Mononuclear cell (primary cell): ENCODE measurements around the gene RASD1. TPM values are rescaled to one million over a fixed set of nuclear protein-coding genes. Genes with fewer than 3 reads are reported as not detected.

ENCODE experiments used
- H3K27me3 ChIP-seq: 2 replicates; pipeline ENCODE4 v1.6.0; 2011; ENCODE audit warnings: low read length, control low read depth; ENCODE audit not compliant: insufficient read depth
- H3K4me1 ChIP-seq: 2 replicates; pipeline ENCODE4 v1.5.1; 2011; ENCODE audit warnings: mild to moderate bottlenecking, low read length, control low read depth; ENCODE audit not compliant: insufficient read depth
- H3K4me3 ChIP-seq: 2 replicates; pipeline ENCODE4 v1.5.1; 2011; ENCODE audit warnings: mild to moderate bottlenecking, low read length, moderate library complexity
- H3K9me3 ChIP-seq: 2 replicates; pipeline ENCODE4 v1.5.1; 2011; ENCODE audit warnings: low read depth, mild to moderate bottlenecking, control low read depth, low read length
- total RNA-seq: library from RNA; depleted of rRNA; stranded (reverse); fragments of >200 nt; gene quantifications from one replicate; pipeline ENCODE4 v1.2.3, GENCODE V29; 2012

Gene RASD1
- total RNA-seq, 1 donor, result 1.6 TPM

- Histone ChIP-seq H3K27me3 (no peaks in the 10 kb centered on the region), H3K9me3 (no peaks in the 10 kb centered on the region), H3K4me1 (no peaks in the 10 kb centered on the region), H3K4me3 (no peak overlapping the region)
Observed at GRCh38 chr17:17508646-17509591, 12.7 kb upstream of the RASD1 start.

- H3K4me3 ChIP-seq, result no peak overlapping the region
- H3K4me1 ChIP-seq, result no peaks in the 10 kb centered on the region
- no peaks in the 10 kb centered on the region for H3K9me3 ChIP-seq
- H3K27me3 ChIP-seq, result no peaks in the 10 kb centered on the region
Observed at GRCh38 chr17:17508019-17508535, 11.9 kb upstream of the RASD1 start.

- H3K9me3 ChIP-seq, result no peaks in the 10 kb centered on the region
- H3K27me3 ChIP-seq, result no peaks in the 10 kb centered on the region
- no peaks in the 10 kb centered on the region for H3K4me1 ChIP-seq
- H3K4me3 ChIP-seq, result no peak overlapping the region
Observed at GRCh38 chr17:17507465-17508011, 11.3 kb upstream of the RASD1 start.

- Histone ChIP-seq H3K4me1 (no peaks in the 10 kb centered on the region), H3K27me3 (no peaks in the 10 kb centered on the region), H3K4me3 (no peak overlapping the region), H3K9me3 (no peaks in the 10 kb centered on the region)
Observed at GRCh38 chr17:17506893-17507464, 10.8 kb upstream of the RASD1 start.

- Histone ChIP-seq H3K4me1 (no peaks in the 10 kb centered on the region), H3K27me3 (no peaks in the 10 kb centered on the region), H3K9me3 (no peaks in the 10 kb centered on the region), H3K4me3 (no peak overlapping the region)
Observed at GRCh38 chr17:17506181-17506741, 10.1 kb upstream of the RASD1 start.

GRCh38 chr17:17505610-17506171, 9.5 kb upstream of the RASD1 start:
- Histone ChIP-seq H3K9me3 (no peaks in the 10 kb centered on the region), H3K4me3 (no peak overlapping the region), H3K27me3 (no peaks in the 10 kb centered on the region), H3K4me1 (no peaks in the 10 kb centered on the region)

- Histone ChIP-seq H3K4me1 (no peaks in the 10 kb centered on the region), H3K9me3 (no peaks in the 10 kb centered on the region), H3K4me3 (no peak overlapping the region), H3K27me3 (no peaks in the 10 kb centered on the region)
Observed at GRCh38 chr17:17505151-17505550, 9.0 kb upstream of the RASD1 start.

- no peaks in the 10 kb centered on the region for H3K4me1 ChIP-seq
- H3K4me3 ChIP-seq, result no peak overlapping the region
- H3K27me3 ChIP-seq, result no peaks in the 10 kb centered on the region
- no peaks in the 10 kb centered on the region for H3K9me3 ChIP-seq
Observed at GRCh38 chr17:17504341-17505140, 8.3 kb upstream of the RASD1 start.

- no peak overlapping the region for H3K4me3 ChIP-seq
- no peaks in the 10 kb centered on the region for H3K4me1 ChIP-seq
- H3K27me3 ChIP-seq, result no peaks in the 10 kb centered on the region
- no peaks in the 10 kb centered on the region for H3K9me3 ChIP-seq
Observed at GRCh38 chr17:17503566-17504130, 7.5 kb upstream of the RASD1 start.

- Histone ChIP-seq H3K9me3 (no peaks in the 10 kb centered on the region), H3K4me3 (no peak overlapping the region), H3K27me3 (no peaks in the 10 kb centered on the region), H3K4me1 (no peaks in the 10 kb centered on the region)
Observed at GRCh38 chr17:17502741-17503565, 6.8 kb upstream of the RASD1 start.

- Histone ChIP-seq H3K4me1 (peaks cover 7% of the 10 kb centered on the region), H3K27me3 (peaks cover under 1% of the 10 kb centered on the region), H3K4me3 (no peak overlapping the region)
Observed at GRCh38 chr17:17500999-17501605, 4.9 kb upstream of the RASD1 start.

GRCh38 chr17:17499402-17500145, 3.4 kb upstream of the RASD1 start:
- H3K27me3 ChIP-seq, result peaks cover 11% of the 10 kb centered on the region
- no peaks in the 10 kb centered on the region for H3K9me3 ChIP-seq
- H3K4me1 ChIP-seq, result peaks cover 21% of the 10 kb centered on the region
- no peak overlapping the region for H3K4me3 ChIP-seq

More at GRCh38 chr17:17500999-17501605, 4.9 kb upstream of the RASD1 start:
- H3K9me3 ChIP-seq, result no peaks in the 10 kb centered on the region
